Spleen (tissue), 7 donors: ENCODE data around the gene CENPC.

Experiments
- POLR2A ChIP-seq, 3 donors: fragments of 450-650 bp; IDR thresholded peaks; one replicate each; pipeline ENCODE4 v1.5.1; 2017; ENCODE audit warnings: antibody characterized with exemption in 3 of 3, mild to moderate bottlenecking in 1 of 3
- POLR2AphosphoS5 ChIP-seq, 3 donors: sonication (generic); formaldehyde crosslinking; IDR thresholded peaks; one replicate each; pipeline ENCODE4 v1.5.1; 2017; ENCODE audit warnings: antibody characterized with exemption in 3 of 3
- TF ChIP-seq, protein P1 (sequence below), 11 experiments: fragments of 200-600 bp in 7 of 11; fragments of 450-650 bp in 4 of 11; sonication (generic) in 4 of 11; IDR thresholded peaks in 8 of 11; conservative IDR thresholded peaks in 3 of 11; 1 replicate in 7 of 11; 2 replicates in 4 of 11; pipeline versions ENCODE4 v1.4.0 to v1.8.0; 2016 to 2021; ENCODE audit warnings: antibody characterized with exemption in 11 of 11, inconsistent platforms in 4 of 11, mild to moderate bottlenecking in 1 of 11
- donor health status: DM: no; HTN: no; CAD: no; lungs with moderate emphysema.
- donor health status: DM: no; HTN: no; CAD: no.
- donor health status: DM: no; HTN: no; CAD: no.

- TF ChIP-seq, protein P1, sequence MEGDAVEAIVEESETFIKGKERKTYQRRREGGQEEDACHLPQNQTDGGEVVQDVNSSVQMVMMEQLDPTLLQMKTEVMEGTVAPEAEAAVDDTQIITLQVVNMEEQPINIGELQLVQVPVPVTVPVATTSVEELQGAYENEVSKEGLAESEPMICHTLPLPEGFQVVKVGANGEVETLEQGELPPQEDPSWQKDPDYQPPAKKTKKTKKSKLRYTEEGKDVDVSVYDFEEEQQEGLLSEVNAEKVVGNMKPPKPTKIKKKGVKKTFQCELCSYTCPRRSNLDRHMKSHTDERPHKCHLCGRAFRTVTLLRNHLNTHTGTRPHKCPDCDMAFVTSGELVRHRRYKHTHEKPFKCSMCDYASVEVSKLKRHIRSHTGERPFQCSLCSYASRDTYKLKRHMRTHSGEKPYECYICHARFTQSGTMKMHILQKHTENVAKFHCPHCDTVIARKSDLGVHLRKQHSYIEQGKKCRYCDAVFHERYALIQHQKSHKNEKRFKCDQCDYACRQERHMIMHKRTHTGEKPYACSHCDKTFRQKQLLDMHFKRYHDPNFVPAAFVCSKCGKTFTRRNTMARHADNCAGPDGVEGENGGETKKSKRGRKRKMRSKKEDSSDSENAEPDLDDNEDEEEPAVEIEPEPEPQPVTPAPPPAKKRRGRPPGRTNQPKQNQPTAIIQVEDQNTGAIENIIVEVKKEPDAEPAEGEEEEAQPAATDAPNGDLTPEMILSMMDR (IDR thresholded peaks at IDR 0.05 in 8 of 11, conservative IDR thresholded peaks at IDR 0.05 in 3 of 11), result no peak
- TF ChIP-seq POLR2AphosphoS5 (IDR thresholded peaks at IDR 0.05), result no peak
- no peak for TF ChIP-seq POLR2A (IDR thresholded peaks at IDR 0.05)
Observed at GRCh38 chr4:67570537-67570936, 25.2 kb upstream of the CENPC start.
